ENCODE results near the gene RDX.
"Not testable (repeated sequence)": the region's sequence is repeated elsewhere in the genome, so short reads cannot be mapped to it uniquely, and the experiment has no call there.

RDX gene

DNA sequence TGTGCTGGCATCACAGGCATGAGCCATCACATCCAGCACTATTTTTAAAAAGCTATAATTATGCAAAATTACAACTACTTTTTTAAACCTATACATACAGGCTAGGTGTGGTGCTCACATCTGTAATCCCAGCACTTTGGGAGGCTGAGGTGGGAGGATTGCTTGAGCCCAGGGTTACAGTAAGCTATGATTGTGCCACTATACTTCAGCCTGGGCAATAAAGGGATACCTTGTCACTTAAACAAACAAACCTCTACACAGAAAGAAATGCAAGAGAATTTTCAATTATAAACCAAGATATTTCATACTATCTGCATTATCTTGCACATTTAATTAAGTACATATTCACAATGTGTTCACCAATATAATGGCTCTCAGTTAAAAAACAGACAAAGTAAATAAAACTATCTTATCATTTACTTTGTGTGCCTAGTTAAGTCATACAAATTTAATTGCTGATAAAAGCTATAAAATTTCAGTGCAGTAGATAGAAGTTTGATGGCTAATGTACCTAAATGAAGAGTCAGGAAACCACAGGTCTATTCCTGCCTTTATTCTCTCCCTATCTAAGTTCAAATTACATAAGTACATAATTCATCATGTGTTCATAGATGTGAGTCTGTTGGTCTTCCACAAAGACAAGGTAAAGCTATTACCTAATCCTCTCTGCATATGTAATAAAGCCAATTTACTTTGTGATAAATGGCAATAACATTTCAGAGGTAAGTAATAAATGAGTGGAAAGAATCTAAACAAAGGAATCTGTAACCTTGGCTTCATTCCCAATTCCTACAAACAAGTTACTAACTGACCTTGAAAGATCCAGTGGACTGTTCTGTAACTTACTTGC lies 9.0 kb upstream of the RDX start:
- peak in 1 of 2 donors; percentile 30 for ATAC-seq

DNA sequence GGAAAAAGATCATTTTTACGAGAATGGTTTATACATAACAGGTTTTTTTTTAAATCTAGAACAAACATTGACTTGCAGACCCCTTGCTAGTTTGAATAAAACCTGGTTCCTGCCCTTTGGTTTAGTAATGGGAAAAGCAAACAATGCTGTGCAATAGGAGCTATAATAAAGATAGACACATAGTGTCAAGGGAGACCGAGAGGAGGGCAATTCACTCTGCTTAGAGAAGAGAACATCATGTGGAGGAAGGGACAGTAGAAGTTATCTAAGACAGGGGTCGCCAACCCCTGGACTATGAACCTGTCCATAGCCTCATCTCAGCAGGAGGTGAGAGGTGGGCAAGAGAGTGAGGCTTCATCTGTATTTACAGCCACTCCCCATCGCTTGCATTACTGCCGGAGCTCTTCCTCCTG lies 7.0 kb upstream of the RDX start:
- no peak for ATAC-seq

DNA sequence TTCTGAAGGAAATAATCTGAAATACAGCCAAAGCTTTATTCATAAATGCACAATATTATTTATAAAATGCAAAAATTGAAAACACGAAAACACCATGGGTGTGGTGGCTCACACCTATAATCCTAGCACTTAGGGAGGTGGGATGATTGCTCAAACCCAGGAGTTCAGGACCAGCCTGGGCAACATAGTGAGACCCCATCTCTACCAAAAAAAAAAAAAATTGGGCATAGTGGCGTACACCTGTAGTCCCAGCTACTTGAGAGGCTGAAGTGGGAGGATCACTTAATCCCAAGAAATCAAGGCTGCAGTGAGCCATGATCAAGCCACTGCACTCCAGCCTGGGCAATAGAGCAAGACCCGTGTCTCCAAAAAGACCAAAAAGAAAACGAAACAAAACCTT lies 5.2 kb upstream of the RDX start:
- no peak for ATAC-seq

DNA sequence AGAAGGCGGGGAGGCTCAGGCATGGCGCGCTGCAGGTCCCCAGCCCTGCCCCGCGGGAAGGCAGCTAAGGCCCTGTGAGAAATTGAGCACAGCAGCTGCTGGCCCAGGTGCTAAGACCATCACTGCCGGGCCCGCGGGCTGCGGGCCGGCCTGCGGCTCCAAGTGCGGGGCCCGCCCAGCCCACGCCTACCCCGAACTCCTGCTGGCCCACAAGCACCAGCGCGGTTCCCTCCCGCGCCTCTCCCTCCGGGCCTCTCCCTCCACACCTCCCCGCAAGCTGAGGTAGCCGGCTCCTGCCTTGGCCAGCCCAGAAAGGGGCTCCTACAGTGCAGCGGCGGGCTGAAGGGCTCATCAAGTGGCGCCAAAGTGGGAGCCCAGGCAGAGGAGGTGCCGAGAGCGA lies 4.6 kb upstream of the RDX start:
- ATAC-seq = no peak

DNA sequence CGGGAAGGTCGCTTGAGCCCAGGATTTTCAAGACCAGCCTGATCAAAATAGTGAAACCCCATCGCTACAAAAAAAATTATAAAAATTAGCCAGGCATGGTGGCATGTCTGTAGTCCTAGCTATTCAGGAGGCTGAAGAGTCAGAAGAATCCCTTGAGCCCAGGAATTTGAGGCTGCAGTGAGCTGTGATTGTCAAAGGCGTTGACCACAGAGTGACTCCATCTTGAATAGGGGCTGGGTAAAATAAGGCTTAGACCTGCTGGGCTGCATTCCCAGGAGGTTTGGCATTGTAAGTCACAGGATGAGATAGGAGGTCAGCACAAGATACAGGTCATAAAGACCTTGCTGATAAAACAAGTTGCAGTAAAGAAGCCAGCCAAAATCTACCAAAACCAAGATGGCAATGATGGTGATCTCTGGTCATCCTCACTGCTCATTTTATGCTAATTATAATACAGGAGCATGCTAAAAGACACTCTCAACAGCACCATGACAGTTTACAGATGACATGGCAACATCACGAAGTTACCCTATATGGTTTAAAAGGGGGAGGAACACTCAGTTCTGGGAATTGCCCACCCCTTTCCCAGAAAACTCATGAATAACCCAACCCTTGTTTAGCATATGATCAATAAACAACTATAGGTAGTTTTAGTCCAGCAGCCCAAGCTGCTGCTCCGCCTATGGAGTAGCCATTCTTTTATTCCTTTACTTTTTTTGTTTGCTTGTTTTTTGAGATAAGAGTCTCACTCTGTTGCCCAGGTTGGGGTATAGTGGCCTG lies 2.8 kb upstream of the RDX start:
- no peak for ATAC-seq

DNA sequence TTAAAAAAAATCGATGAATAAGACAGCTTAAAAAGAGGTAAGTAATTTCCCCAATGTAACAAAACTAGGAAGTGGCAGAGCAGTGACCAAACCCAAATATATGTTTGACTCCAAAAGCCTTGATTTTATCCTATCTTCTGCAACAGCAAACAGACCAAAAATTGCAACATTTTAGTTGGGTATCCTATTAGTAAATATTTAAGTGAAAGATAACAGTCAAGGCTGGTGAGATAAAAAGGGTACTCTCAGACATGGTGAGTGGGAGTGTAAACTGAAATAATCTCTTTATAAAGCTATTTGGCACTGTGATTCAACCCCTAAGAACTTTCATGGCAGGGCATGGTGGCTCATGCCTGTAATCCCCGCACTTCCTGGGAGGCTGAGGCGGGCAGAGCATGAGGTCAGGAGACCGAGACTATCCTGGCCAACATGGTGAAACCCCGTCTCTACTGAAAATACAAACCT lies 1.9 kb upstream of the RDX start:
- ATAC-seq = no peak

DNA sequence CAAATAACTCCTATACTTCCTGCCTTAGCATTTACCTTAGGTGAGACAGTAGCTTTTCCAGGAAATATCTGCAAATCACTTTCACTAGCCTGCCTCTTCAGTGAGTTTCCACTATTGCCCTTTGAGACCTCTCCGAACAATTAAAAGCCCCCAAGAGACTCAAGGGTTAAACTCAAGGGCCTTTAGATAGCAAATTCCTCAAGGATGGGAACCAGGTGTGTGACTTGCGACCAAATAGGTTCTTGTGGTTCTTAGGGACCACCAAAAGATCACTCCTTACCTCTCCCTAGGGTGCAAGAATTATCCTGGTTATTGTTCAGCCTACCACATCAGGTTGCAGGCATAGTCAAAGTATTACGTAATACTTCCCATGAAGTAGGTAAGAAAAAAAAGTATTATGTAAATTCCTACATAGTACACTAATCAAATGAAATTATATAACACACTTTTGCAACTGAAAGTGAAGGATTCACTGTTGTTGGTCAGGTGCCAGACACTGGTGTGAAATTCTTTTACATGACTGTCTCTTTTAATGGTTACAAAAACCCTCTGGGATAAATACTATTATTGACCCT lies 1.4 kb upstream of the RDX start:
- peak in 1 of 2 donors; percentile 16 for ATAC-seq

DNA sequence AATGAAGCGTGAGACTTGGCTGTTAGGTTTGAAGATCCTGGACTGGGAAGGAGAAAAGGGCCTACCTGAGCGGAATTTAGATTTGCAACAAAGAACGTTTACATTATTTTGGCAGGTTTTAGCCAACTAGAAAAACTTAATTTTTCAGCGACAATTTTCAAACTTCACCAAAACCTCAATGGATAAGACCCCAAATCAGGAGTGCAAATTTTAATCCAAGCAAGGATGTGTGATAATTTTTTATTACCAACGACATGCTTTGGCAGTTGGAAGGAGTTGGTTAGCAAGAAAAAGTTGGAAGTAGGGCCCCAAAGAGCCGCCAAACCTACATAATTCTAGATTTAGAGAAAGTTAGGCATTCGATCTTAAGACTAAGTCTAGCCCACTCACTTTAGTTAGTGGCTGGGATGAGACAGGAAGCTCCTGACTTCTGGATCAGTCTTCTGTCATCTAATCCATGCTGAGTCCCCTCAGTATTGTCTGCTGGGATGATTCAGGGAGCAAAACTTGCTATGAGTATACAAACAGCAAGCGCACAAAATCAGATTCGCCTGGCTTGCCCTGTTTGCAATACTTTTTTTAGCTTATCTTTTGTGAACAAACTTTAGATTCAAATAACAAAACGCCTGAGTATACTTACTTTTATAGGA lies 787 bp upstream of the RDX start:
- no peak for ATAC-seq

DNA sequence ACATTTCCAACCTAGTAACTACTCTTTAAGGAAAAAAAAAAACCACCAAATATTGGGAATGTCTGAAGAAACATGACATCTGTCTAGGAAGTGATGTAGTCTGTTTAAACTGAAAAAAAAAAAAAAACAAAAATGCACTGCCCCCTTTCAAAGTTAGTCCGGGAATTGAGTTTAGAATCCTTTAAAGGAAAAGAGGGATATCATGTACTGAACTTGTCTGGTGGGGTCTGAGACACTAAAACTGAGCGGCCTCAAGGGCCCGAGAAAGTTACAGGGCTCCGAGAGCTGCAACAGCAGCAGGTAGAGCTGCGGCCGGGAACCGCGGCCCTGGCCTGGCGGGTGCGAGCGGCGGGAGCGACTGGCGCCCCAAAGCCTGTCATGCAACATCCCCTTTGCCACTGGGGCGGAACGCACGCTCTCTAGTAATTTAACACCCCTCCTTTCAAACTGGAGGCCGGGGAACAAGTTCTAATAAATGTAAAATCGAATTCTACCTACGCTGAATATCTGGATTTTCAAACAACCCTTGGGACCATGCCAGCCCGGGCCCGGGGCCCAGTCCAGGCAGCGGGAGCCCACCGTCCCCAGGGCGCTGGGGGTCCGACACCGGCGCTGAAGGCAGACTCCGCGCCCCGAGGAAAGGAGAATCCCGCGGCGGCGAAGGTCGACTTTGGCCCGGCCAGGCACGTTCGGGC lies 736 bp downstream of the RDX start:
- peak; percentile 52 to 66 for ATAC-seq

DNA sequence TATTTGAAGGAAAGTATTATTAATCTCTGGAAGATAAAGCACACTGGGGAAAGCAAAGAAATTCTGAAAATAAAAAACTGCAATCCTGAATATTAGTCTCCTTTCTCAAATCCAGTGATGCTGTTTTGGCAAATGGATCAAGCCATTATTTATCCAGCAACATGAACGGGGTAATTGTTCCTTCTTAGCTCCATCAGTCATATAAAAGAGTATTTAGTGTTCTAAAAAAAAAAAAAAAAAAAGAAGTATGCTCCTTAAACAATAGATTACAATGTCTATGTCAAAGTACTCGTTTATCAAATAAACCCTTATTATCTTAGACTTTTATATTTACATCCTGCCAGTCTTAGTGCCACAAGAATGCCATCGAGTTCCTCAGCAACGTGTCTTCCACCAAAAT lies 1.3 kb downstream of the RDX start:
- no peak for ATAC-seq

DNA sequence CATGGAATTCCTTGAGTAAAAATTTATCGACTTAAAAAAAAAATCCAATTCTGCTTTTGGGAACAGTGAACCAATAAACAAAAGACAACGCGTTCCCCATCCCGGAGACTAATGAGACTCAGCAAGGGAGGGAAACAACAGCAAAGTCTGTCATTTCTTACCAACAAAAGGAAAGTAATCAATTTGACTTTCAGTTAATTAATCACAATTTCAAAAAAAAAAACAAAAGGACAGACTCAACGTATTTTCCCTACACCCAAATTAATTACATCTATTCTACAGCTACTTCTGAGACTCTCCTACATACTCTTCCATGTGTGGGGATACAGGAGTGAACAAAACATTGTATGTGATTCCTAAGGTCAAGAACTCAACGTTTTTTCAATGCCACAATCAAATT lies 1.9 kb downstream of the RDX start:
- ATAC-seq = no peak

DNA sequence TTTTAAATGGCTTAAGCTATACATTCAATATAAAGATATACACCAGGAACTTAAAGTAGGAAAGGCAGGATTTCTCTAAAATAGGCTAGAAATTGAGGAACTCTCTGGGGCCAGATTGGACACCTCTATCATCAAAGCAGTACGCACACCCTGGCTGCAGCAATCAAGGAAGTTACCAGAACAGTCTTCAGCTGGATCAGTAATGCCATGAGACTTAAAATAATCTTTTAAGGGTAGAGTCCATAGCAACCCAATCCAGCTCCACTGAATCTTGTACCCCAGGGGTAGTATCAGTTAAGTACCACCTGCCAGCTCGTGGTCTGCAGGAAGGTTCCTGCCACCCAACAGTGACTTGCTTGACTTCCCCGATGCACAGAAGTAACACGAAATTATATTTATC lies 3.0 kb downstream of the RDX start:
- no peak for ATAC-seq

DNA sequence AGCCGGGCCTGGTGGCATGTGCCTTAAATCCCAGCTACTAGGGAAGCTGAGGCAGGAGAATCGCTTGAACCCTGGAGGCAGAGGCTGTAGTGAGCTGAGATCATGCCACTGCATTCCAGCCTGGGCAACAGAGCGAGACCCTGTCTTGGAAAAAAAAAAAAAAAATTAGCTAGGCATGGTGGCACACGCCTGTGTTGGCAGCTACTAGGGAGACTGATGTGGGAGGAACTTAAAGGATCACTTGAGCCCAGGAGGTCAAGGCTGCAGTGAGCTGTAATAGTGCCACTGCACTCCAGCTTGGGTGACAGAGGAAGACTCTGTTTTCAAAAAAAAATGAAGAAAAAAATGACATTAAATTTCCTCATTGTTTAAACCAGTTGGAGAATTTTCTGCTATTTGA lies 4.3 kb downstream of the RDX start:
- not testable (repeated sequence) for ATAC-seq

DNA sequence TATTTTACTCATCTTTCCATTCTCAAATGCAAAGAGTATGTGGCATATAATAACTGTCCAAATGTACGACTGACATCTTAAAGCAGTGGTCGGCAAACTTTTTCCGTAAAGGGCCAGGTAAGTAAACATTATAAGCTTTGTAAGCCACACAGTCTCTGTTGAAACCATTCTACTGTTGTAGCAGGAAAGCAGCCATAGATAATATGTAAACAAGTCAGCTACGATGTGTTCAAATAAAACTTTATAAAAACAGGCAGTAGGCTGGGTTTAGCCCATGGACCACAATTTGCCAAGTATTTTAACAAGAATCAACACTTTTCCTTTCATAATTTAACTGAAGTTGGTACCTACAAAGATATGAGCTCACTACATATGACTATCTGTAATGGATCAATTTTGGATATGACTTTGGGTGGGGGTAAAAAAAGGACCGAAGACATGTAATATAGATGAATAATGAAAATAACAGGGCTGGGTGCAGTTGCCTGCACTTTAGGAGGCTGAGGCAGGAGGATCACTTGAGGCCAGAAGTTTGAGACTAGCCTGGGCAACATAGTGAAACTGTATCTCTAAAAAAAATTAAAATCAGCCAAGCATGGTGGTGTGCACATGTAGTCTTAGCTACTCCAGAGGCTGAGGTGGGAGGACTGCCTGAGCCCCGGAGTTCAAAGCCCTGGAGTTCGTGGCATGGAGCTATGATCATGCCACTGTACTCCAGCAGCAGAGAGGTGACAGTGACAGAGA lies 5.7 kb downstream of the RDX start:
- no peak for ATAC-seq

DNA sequence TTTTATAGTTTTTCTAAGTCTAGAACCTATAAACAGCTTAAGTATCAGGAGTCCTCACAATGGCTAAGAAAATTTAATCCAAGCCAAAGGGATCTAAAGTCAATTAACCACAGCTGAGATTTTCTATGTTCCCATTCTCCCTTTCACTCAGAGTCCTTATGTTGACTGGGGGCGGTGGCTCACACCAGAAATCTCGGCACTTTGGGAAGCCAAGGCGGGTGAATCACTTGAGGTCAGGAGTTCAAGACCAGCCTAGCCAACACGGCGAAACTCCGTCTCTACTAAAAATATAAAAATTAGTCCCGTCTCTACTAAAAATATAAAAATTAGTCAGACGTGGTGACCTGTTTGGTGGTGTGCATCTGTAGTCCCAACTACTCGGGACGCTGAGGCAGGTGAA lies 6.9 kb downstream of the RDX start:
- no peak for ATAC-seq

DNA sequence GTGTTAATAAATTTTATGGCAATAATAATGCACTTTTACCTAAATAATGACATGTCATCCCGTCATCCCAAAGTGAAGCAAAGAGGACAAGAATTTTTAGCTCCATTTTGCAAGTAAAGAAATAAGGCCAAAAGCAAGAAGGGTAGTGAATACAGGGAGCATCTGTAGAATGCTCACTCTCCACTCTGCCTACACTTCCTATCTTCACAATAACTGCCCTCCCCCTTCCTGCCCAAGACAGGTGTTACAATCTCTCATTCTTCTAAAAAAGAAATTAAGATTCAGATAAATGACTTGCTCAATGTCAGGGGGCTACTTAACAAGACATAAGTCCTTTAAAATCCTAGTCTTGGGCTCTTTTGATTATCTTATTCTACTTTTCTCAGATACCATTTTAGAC lies 8.9 kb downstream of the RDX start:
- peak in 1 of 2 donors; percentile 36 for ATAC-seq

DNA sequence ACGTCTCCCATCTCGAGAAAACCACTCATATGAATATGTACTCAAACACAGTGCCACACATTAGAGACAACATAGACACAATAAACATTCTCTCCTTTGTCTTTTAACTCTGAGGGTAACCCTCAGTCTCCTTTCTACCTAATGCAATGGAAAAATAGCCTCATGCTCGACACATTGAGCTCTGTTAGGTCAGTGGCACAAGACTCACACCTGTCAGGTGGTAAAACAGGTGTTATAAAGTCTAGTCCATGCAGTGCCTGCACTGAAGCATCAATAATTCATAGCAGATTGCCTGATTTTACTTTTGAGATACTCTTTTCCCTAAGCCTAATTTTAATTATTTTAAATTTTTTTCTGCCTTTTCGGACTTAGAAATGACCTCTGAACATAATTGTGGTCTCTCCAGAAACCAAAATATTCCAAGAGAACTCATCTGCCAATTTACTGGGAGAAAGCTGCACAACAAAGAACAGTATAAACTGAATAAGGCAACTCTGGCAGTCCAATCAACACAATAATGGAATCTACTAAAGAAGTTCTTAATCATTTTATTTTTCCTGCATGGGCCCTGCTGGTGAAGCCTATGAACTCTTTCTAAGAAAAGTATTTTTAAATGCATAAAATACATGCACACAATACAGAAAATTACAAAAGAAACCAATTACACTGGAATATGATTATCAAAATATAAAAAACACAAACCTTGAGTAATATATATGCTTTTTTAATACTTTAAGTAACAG lies 9.9 kb downstream of the RDX start:
- ATAC-seq = no peak

DNA sequence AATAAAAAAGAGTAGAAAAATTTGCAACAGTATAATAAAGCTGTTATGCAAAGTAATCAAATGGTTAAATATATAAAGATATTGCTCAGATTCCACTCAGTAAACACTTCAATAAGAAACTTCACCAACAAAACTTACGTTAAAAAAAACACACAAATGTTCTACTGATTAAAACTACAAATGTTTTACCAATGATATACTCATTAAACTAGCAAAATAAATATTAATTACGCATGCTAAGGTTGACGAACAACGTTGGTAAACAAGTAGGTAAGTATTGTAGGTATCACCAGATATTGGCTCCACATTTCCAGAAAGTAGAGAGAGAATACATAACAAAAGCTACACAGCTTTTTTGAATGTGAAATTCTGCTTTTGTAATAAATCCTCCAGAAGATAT lies 12.6 kb downstream of the RDX start:
- no peak for ATAC-seq

DNA sequence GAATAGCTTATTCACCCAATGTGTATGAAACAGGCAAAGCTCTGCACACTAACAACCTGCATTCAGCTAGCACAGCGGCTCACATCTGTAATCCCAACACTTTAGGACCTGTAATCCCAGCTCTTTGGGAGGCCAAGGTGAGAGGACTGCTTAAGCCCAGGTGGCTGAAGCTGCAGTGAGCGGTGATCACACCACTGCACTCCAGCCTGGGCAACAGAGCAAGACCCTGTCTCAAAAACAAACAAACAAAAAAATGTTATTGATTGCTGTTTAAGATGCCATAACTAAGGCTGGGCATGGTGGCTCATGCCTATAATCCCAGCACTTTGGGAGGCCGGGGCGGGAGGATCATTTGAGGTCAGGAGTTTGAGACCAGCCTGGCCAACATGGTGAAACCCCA lies 15.8 kb downstream of the RDX start:
- not testable (repeated sequence) for ATAC-seq

DNA sequence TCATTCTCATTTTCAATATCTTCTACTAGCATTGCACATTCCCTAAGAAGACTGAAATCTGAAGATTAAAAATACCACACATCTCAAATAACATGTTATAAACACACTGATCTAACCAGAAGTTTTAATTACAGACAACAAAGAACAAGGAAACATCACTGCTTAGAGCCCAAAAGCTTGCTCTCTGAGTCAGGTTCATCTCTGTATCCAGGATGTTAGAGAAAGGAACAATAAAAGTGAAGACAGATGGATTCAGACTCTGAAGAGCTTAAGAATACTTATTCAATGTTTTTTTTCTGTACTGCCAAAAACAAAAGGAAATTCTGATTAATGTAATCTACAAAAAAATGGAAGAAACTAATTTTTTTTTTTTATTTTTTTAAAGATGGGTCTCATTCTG lies 16.5 kb downstream of the RDX start:
- no peak for ATAC-seq

DNA sequence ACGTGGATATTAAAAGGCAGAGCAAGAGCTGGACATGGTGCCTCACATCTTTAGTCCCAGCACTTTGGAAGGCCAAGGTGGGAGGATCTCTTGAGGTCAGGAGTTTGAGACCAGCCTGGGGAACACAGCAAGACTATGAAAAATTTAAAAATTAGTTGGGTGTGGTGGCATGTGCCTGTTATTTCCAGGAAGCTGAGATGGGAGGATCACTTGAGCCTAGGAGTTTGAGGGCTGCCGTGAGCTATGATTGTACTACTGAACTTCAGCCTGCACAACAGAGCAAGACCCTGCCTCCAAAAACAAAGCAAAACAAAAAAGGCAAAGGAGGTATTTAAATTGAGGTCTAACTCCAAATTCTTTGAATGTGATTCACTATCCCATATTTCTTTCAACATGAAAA lies 23.5 kb downstream of the RDX start:
- no peak for ATAC-seq
